B cell (primary cell): Measurements from ENCODE around the gene SMIM21. TPM values are rescaled to one million over a fixed set of nuclear protein-coding genes. Genes with fewer than 3 reads are reported as not detected.

Experiments
- ATAC-seq: fragments of 200-7000 bp; cut with Tn5 transposase; one replicate; pipeline ENCODE4 v1.10.0; 2021; ENCODE audit warnings: low read depth, mild to moderate bottlenecking, moderate number of reproducible peaks, moderate library complexity
- CTCF ChIA-PET: fragments of 350-600 bp; sonication (Branson Sonifier 250); formaldehyde crosslinking; loops from one replicate; lab custom pipeline; 2021; ENCODE audit warnings: antibody characterized with exemption, inconsistent platforms; lab: Charles Lee
- POLR2A ChIA-PET: fragments of 350-600 bp; sonication (Branson Sonifier 250); formaldehyde crosslinking; loops from one replicate; lab custom pipeline; 2021; ENCODE audit warnings: antibody characterized with exemption; lab: Charles Lee
- DNase-seq: peaks from one replicate; pipeline ENCODE4 v3.0.0; 2013
- H2AFZ ChIP-seq: 2 replicates; pipeline ENCODE4 v1.6.1; 2012; ENCODE audit warnings: mild to moderate bottlenecking, low read depth, low read length; ENCODE audit not compliant: insufficient read depth, poor library complexity, severe bottlenecking
- H3K27ac ChIP-seq, 2 donors: 1 replicate in 1 of 2; 2 replicates in 1 of 2; pipeline ENCODE4 v1.5.1; 2012 to 2013; ENCODE audit warnings: low read length in 2 of 2, mild to moderate bottlenecking in 2 of 2, moderate library complexity in 1 of 2
- H3K27me3 ChIP-seq, 4 experiments: fragments of 200-600 bp in 1 of 4; sonication (generic) in 1 of 4; replicated peaks in 1 of 4; 1 replicate in 2 of 4; 2 replicates in 2 of 4; pipeline versions ENCODE4 v1.6.1 to v1.7.0; 2013 to 2016; ENCODE audit warnings: low read length in 3 of 4, mild to moderate bottlenecking in 2 of 4, mixed read lengths in 1 of 4, moderate library complexity in 1 of 4; ENCODE audit not compliant: insufficient read depth in 4 of 4, control insufficient read depth in 3 of 4; ENCODE audit errors: control extremely low read depth in 1 of 4
- H3K36me3 ChIP-seq, 2 experiments: replicated peaks in 1 of 2; 1 replicate in 1 of 2; 2 replicates in 1 of 2; pipeline versions ENCODE4 v1.6.1 to v1.7.1; 2013; ENCODE audit warnings: low read length in 1 of 2; ENCODE audit not compliant: insufficient read depth in 2 of 2, control insufficient read depth in 1 of 2; ENCODE audit errors: control extremely low read depth in 1 of 2, extremely low read depth in 1 of 2
- H3K4me1 ChIP-seq, 2 donors: fragments of 200-600 bp in 1 of 2; sonication (generic) in 1 of 2; 1 replicate in 1 of 2; 2 replicates in 1 of 2; pipeline versions ENCODE4 v1.5.1 to v1.6.1; 2013 to 2017; ENCODE audit warnings: low read length in 2 of 2; ENCODE audit not compliant: control insufficient read depth in 2 of 2, insufficient read depth in 2 of 2
- H3K4me2 ChIP-seq: replicated peaks from 2 replicates; pipeline ENCODE3; 2012; ENCODE audit warnings: mild to moderate bottlenecking, low read depth, low read length; ENCODE audit not compliant: poor library complexity, severe bottlenecking
- H3K4me3 ChIP-seq, 5 experiments: fragments of 200-600 bp in 1 of 5; sonication (generic) in 1 of 5; 1 replicate in 3 of 5; 2 replicates in 2 of 5; pipeline versions ENCODE4 v1.5.1 to v1.7.0; 2011 to 2016; ENCODE audit warnings: low read length in 4 of 5, mild to moderate bottlenecking in 4 of 5, low read depth in 2 of 5, control low read depth in 1 of 5, moderate library complexity in 1 of 5; ENCODE audit not compliant: insufficient read depth in 1 of 5; ENCODE audit errors: control extremely low read depth in 1 of 5, extremely low read depth in 1 of 5
- H3K79me2 ChIP-seq: fragments of 200-600 bp; sonication (generic); one replicate; pipeline ENCODE4 v1.6.0; 2016; ENCODE audit warnings: low read length; ENCODE audit not compliant: control insufficient read depth, insufficient read depth
- H3K9ac ChIP-seq: fragments of 200-600 bp; sonication (generic); 2 replicates; pipeline ENCODE4 v1.6.1; 2017; ENCODE audit warnings: mild to moderate bottlenecking, low read length, moderate library complexity
- H3K9me3 ChIP-seq, 3 donors: one replicate each; pipeline versions ENCODE4 v1.6.1 to v1.7.1; 2013; ENCODE audit warnings: low read length in 2 of 3; ENCODE audit not compliant: control insufficient read depth in 2 of 3, insufficient read depth in 1 of 3; ENCODE audit errors: control extremely low read depth in 1 of 3
- H4K20me1 ChIP-seq: 2 replicates; pipeline ENCODE4 v1.6.0; 2012; ENCODE audit warnings: mild to moderate bottlenecking, low read length; ENCODE audit not compliant: insufficient read depth, control insufficient read depth, poor library complexity, severe bottlenecking
- H3K27ac Mint-ChIP-seq: one replicate; pipeline ENCODE4 v1.8.0; 2021; ENCODE audit warnings: mixed read lengths
- H3K27me3 Mint-ChIP-seq: one replicate; pipeline ENCODE4 v1.8.0; 2021; ENCODE audit warnings: mixed read lengths
- H3K4me1 Mint-ChIP-seq: one replicate; pipeline ENCODE4 v1.8.0; 2021; ENCODE audit warnings: mixed read lengths
- H3K4me3 Mint-ChIP-seq: one replicate; pipeline ENCODE4 v1.8.0; 2021; ENCODE audit warnings: mixed read lengths
- H3K9me3 Mint-ChIP-seq: one replicate; pipeline ENCODE4 v1.8.0; 2022; ENCODE audit warnings: mixed read lengths; ENCODE audit not compliant: insufficient read depth
- CTCF ChIP-seq: fragments of 200-600 bp; IDR thresholded peaks from one replicate; pipeline ENCODE4 v1.8.0; 2022; ENCODE audit warnings: antibody characterized with exemption, mild to moderate bottlenecking
- EZH2 ChIP-seq: IDR thresholded peaks from 2 replicates; pipeline ENCODE4 v1.6.1; 2012; ENCODE audit warnings: borderline replicate concordance, low read depth, mild to moderate bottlenecking, moderate library complexity, low read length; ENCODE audit not compliant: insufficient read depth, poor library complexity, severe bottlenecking
- WGBS: methylation state at CpG from one replicate; pipeline ENCODE4 v1.1.5; 2013; ENCODE audit warnings: missing lambda C conversion rate; ENCODE audit not compliant: insufficient coverage; 5-methylcytosine and 5-hydroxymethylcytosine counted together
- intact Hi-C: fragments of 100-400 bp; cut with micrococcal nuclease; formaldehyde crosslinking; loops from one replicate; pipeline ENCODE4 v1.10.0; 2022
- polyA plus RNA-seq: library from polyadenylated mRNA; depleted of rRNA; stranded (reverse); fragments of >200 nt; gene quantifications from 2 replicates; pipeline ENCODE4 v1.2.3, GENCODE V29; 2012
- total RNA-seq, 2 donors: library from RNA; stranded (reverse); fragments of 120-200 nt in 1 of 2; gene quantifications; 1 replicate in 1 of 2; 2 replicates in 1 of 2; pipeline versions ENCODE4 v1.2.3 to v1.2.4, GENCODE V29; 2013 to 2022

Gene SMIM21
- total and polyA plus RNA-seq, 2 donors (not counting 1 experiment from before 2014, with no cell fraction given) = not detected

GRCh38 chr18:75364512-75365253 lies 62.8 kb downstream of the SMIM21 start:
- H3K4me3 ChIP-seq = no peak overlapping the region
- TF ChIP-seq CTCF = no peak
- TF ChIP-seq EZH2 = no peak
- Mint-ChIP-seq H3K4me3 (no peak overlapping the region), H3K27ac (no peak overlapping the region), H3K27me3 (peaks cover 4% of the 10 kb centered on the region), H3K4me1 (no peaks in the 10 kb centered on the region), H3K9me3 (no peaks in the 10 kb centered on the region)
- no peaks in the 10 kb centered on the region for H4K20me1 ChIP-seq
- H2AFZ ChIP-seq = no peak overlapping the region
- H3K9me3 ChIP-seq = peaks cover 0 to 5% (median 0%) of the 10 kb centered on the region in 3 donors
- no peak overlapping the region for H3K9ac ChIP-seq
- ATAC-seq = no peak
- no peak overlapping the region for H3K27ac ChIP-seq
- no peak overlapping the region for H3K4me2 ChIP-seq
- intact Hi-C loops = loop anchor here (5.0 kb wide), 1 partner anchor 467 kb away; no protein-coding TSS in a partner anchor
- no peaks in the 10 kb centered on the region for H3K79me2 ChIP-seq
- H3K36me3 ChIP-seq = no peaks in the 10 kb centered on the region
- DNase-seq = no peak
- no peaks in the 10 kb centered on the region for H3K27me3 ChIP-seq
- no peaks in the 10 kb centered on the region for H3K4me1 ChIP-seq
- 93% methylated on average over 9 of the region's 13 CpGs for WGBS
- ChIA-PET POLR2A (no interaction called here), CTCF (no interaction called here)

DNA sequence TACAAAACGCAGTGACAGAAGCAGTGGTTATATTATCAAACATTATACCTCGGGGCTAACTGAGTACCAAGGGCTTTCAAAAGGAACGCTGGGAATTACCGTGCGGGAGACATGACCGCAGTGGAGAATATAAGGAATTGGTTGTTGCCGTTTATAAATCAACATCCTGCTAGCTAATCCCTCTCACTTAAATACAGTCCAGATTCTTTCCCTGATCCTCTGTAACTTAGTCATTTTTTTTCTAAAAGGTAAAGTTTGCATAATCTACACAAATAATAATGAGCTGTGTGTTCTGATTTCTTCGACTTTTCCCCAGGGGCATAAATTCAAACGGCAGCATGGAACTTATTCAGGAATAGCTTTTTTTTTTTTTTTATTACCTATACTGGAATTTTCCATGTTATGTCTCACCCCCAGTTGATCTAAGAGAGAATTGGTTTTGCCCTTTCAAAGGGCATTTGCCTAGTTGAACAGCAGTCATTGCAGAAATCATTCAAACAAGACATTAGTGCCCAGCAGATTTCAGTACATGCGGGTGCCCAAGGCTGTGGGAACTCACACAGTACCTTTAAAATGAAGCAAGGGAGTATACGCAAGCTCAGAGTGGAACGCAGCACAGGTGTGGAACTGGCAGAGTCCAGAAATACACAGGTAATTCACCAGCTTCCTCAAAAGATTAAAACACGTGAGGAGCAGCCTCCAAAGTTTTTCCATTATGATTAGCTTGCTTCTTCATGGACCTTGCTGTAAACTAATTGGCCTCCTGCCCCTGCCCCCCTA lies 63.9 kb downstream of the SMIM21 start:
- Histone ChIP-seq H3K4me3 (no peak overlapping the region), H3K9me3 (peaks cover 0 to 5% (median 0%) of the 10 kb centered on the region in 3 donors), H3K4me1 (no peaks in the 10 kb centered on the region), H3K9ac (no peak overlapping the region), H3K36me3 (no peaks in the 10 kb centered on the region), H4K20me1 (no peaks in the 10 kb centered on the region), H2AFZ (no peak overlapping the region), H3K4me2 (no peak overlapping the region), H3K27ac (no peak overlapping the region), H3K79me2 (no peaks in the 10 kb centered on the region), H3K27me3 (no peaks in the 10 kb centered on the region)
- intact Hi-C loops = no loop called here
- no peak for DNase-seq
- Mint-ChIP-seq H3K27me3 (peaks cover 13% of the 10 kb centered on the region), H3K4me3 (no peak overlapping the region), H3K4me1 (no peaks in the 10 kb centered on the region), H3K9me3 (no peaks in the 10 kb centered on the region), H3K27ac (no peak overlapping the region)
- POLR2A ChIA-PET = no interaction called here
- no peak for ATAC-seq
- WGBS = 92% methylated on average over 5 of the region's 13 CpGs
- TF ChIP-seq CTCF (no peak), EZH2 (no peak)
- CTCF ChIA-PET = interaction anchor here (0.7 to 1.1 kb wide), 2 partner anchors 8 to 194 kb away, joined by 3 read pairs; no protein-coding TSS in a partner anchor
